ENCODE measurements around the gene HAGH.

- no peak for TF ChIP-seq POLR2AphosphoS5 (IDR thresholded peaks at IDR 0.05; ENCODE audit: low read length)
- no peak for TF ChIP-seq NRF1 (conservative IDR thresholded peaks at IDR 0.05; ENCODE audit: low read depth, low read length)
- no peak for TF ChIP-seq MAX (IDR thresholded peaks at IDR 0.05; ENCODE audit: low read depth, low read length)
- TF ChIP-seq CTCF (IDR thresholded peaks at IDR 0.05 in 2 of 3, conservative IDR thresholded peaks at IDR 0.05 in 1 of 3; ENCODE audit: control insufficient read depth in 2 of 3, extremely low read depth in 1 of 3, insufficient read depth in 1 of 3, low read depth in 3 of 3, low read length in 3 of 3), result no peak
- no peak for TF ChIP-seq EP300 (IDR thresholded peaks at IDR 0.05; ENCODE audit: borderline replicate concordance in 1 of 2, control insufficient read depth in 1 of 2, low read depth in 2 of 2, low read length in 2 of 2)
- TF ChIP-seq POLR2A (IDR thresholded peaks at IDR 0.05; ENCODE audit: low read depth, low read length), result no peak
- no peak for TF ChIP-seq EZH2 (IDR thresholded peaks at IDR 0.05; ENCODE audit: borderline replicate concordance, control insufficient read depth, low read depth, low read length)
- TF ChIP-seq TCF12 (IDR thresholded peaks at IDR 0.05; ENCODE audit: low read depth, low read length), result no peak
Observed at GRCh38 chr16:1792836-1793577, 33.6 kb downstream of the HAGH start.
